ENCODE measurements around the gene DLG1. TPM values are rescaled to one million over a fixed set of nuclear protein-coding genes. Genes with fewer than 3 reads are reported as not detected.

Gene DLG1
- total RNA-seq, 1 experiment from 2014 or later: 90.2 TPM

- Histone ChIP-seq H3K4me3 (ENCODE audit: low read depth in 2 of 2, low read length in 2 of 2) (no peak overlapping the region), H3K27me3 (ENCODE audit: control insufficient read depth, insufficient read depth, low read length) (no peaks in the 10 kb centered on the region), H3K9me3 (ENCODE audit: control insufficient read depth, insufficient read depth, low read depth, low read length) (peaks cover 44% of the 10 kb centered on the region), H3K4me1 (ENCODE audit: control insufficient read depth, insufficient read depth, low read length) (no peaks in the 10 kb centered on the region), H3K36me3 (ENCODE audit: control insufficient read depth, insufficient read depth, low read length) (no peaks in the 10 kb centered on the region), H3K27ac (ENCODE audit: low read length) (no peak overlapping the region)
- ChIA-PET POLR2A (no interaction called here), CTCF (no interaction called here)
- ATAC-seq (no peak), DNase-seq (ENCODE audit: low read depth, low spot score) (no peak)
- TF ChIP-seq POLR2AphosphoS5 (IDR thresholded peaks at IDR 0.05; ENCODE audit: low read depth, low read length): no peak
- no peak for TF ChIP-seq CTCF (IDR thresholded peaks at IDR 0.05)
- TF ChIP-seq TCF7L2 (IDR thresholded peaks at IDR 0.05; ENCODE audit: low read depth, low read length): no peak
- TF ChIP-seq, protein P1, sequence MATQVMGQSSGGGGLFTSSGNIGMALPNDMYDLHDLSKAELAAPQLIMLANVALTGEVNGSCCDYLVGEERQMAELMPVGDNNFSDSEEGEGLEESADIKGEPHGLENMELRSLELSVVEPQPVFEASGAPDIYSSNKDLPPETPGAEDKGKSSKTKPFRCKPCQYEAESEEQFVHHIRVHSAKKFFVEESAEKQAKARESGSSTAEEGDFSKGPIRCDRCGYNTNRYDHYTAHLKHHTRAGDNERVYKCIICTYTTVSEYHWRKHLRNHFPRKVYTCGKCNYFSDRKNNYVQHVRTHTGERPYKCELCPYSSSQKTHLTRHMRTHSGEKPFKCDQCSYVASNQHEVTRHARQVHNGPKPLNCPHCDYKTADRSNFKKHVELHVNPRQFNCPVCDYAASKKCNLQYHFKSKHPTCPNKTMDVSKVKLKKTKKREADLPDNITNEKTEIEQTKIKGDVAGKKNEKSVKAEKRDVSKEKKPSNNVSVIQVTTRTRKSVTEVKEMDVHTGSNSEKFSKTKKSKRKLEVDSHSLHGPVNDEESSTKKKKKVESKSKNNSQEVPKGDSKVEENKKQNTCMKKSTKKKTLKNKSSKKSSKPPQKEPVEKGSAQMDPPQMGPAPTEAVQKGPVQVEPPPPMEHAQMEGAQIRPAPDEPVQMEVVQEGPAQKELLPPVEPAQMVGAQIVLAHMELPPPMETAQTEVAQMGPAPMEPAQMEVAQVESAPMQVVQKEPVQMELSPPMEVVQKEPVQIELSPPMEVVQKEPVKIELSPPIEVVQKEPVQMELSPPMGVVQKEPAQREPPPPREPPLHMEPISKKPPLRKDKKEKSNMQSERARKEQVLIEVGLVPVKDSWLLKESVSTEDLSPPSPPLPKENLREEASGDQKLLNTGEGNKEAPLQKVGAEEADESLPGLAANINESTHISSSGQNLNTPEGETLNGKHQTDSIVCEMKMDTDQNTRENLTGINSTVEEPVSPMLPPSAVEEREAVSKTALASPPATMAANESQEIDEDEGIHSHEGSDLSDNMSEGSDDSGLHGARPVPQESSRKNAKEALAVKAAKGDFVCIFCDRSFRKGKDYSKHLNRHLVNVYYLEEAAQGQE (IDR thresholded peaks at IDR 0.05; ENCODE audit: insufficient read depth in 1 of 2, low read depth in 2 of 2, low read length in 1 of 2): no peak
- TF ChIP-seq SIN3A (IDR thresholded peaks at IDR 0.05; ENCODE audit: borderline replicate concordance, insufficient read depth, low read depth, low read length): no peak
- intact Hi-C loops (cut with micrococcal nuclease; ENCODE audit: unreplicated experiment): no loop called here
- no TSS peak for BruUV-seq (replicated peaks)
- in situ Hi-C loops (cut with HindIII; ENCODE audit: low pct_unique_long_range_greater_than_20kb, low sequenced_read_pairs): no loop called here
These were observed 50.1 kb downstream of the DLG1 start for GRCh38 chr3:197248341-197248740.

- Histone ChIP-seq H3K27ac (ENCODE audit: low read length) (no peak overlapping the region), H3K27me3 (ENCODE audit: control insufficient read depth, insufficient read depth, low read length) (no peaks in the 10 kb centered on the region), H3K36me3 (ENCODE audit: control insufficient read depth, insufficient read depth, low read length) (no peaks in the 10 kb centered on the region), H3K4me1 (ENCODE audit: control insufficient read depth, insufficient read depth, low read length) (no peaks in the 10 kb centered on the region), H3K4me3 (ENCODE audit: low read depth in 2 of 2, low read length in 2 of 2) (no peak overlapping the region), H3K9me3 (ENCODE audit: control insufficient read depth, insufficient read depth, low read depth, low read length) (peaks cover 61% of the 10 kb centered on the region)
- POLR2A ChIA-PET: no interaction called here
- ATAC-seq (no peak), DNase-seq (ENCODE audit: low read depth, low spot score) (no peak)
- no TSS peak for BruUV-seq (replicated peaks)
- CTCF ChIA-PET: no interaction called here
- TF ChIP-seq SIN3A (IDR thresholded peaks at IDR 0.05; ENCODE audit: borderline replicate concordance, insufficient read depth, low read depth, low read length): no peak
- TF ChIP-seq POLR2AphosphoS5 (IDR thresholded peaks at IDR 0.05; ENCODE audit: low read depth, low read length): no peak
- TF ChIP-seq, protein P1 (IDR thresholded peaks at IDR 0.05; ENCODE audit: insufficient read depth in 1 of 2, low read depth in 2 of 2, low read length in 1 of 2): no peak
- TF ChIP-seq CTCF (IDR thresholded peaks at IDR 0.05): no peak
- no peak for TF ChIP-seq TCF7L2 (IDR thresholded peaks at IDR 0.05; ENCODE audit: low read depth, low read length)
- in situ Hi-C loops (cut with HindIII; ENCODE audit: low pct_unique_long_range_greater_than_20kb, low sequenced_read_pairs): no loop called here
- intact Hi-C loops (cut with micrococcal nuclease; ENCODE audit: unreplicated experiment): no loop called here
These were observed 53.7 kb downstream of the DLG1 start for GRCh38 chr3:197244751-197245150.
